HG03469 (cell line): ENCODE data around the gene DOCK10.

Source experiments
- ATAC-seq: cut with Tn5 transposase; IDR thresholded peaks from one replicate; pipeline ENCODE4 v1.9.1; 2021; ENCODE audit warnings: mild to moderate bottlenecking, moderate library complexity, moderate number of reproducible peaks; ENCODE audit not compliant: unreplicated experiment

Gene DOCK10

DNA sequence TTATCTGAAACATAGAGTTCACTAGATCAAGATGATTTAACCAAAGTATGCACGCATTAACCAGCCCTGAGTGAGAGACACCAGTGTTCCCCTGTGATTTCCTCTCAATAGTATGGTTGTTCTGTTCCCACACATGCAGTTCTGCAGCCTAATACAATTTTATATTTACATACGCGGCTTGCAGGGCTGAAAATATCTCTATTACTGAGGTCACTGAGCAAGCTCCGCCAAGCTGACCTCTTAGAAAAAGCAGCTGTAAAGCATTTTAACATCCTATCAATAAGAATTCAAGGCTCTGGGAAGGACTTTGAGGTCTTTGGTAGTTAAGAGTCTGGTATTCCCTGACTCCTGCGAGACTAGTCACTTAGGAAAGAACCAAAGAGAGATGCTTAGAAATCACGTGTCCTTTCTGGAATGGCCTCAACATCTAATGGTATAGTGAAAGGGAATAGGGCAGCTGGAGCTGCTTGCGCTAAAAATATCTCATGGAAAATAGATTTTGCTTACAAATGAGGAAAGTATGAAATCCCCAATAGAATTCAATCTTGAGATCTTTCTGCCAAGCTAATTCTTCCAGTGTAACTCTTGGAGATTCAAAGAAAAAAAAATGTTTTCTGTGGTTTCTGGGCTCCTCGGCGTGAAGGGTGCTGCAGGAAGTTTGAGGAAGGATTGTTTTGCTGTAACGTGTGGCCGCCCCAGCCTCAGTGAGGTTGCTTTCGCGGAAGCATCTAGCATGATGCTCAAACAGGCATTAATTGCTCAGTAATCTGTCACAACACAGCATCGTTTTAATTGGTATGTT lies 59.2 kb downstream of the DOCK10 start:
- no peak for ATAC-seq

DNA sequence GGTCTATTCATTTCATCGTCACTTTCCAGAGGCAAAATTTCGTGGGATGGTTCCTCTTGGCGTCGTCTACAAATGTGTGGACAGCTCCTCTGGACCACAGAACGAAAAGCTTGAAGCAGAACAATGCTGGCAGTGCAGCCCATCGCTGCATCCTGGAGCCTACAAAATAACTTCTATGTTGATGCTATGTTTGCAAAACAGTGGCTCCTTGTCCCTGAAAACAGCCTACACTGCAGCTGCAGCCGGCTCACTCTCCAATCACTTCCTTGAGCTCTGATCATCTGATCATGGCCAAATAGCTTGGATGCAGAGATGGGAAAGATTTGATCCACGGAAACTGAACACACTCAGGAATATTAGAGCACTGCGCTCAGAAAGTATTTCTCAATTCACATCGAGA lies 60.0 kb downstream of the DOCK10 start:
- ATAC-seq = no peak

- ATAC-seq = no peak
These were observed 65.4 kb downstream of the DOCK10 start for GRCh38 chr2:224976629-224977525.

GRCh38 chr2:224975761-224976160 lies 66.5 kb downstream of the DOCK10 start:
- no peak for ATAC-seq

- peak; percentile 39 for ATAC-seq
These were observed 68.9 kb downstream of the DOCK10 start for GRCh38 chr2:224973112-224974016.

DNA sequence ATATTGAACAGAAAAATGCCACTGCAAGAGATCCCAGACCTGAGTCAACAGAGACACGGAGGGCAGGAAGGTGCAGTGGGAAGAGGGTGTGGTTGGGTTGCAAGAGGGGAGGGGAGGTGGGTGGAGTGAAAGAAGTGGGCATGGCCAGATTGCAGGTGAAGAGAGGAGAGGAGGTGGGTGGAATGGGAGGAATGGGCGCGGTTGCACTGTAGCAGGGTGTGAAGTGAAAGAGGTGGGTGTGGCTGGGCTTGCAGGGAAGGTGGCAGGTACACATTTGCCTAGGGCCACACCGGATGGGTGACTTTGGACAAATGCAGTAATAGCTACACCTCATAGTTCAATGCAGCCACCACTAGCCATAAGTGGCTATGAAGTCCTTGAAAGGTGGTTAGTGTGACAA lies 71.1 kb downstream of the DOCK10 start:
- ATAC-seq = no peak

DNA sequence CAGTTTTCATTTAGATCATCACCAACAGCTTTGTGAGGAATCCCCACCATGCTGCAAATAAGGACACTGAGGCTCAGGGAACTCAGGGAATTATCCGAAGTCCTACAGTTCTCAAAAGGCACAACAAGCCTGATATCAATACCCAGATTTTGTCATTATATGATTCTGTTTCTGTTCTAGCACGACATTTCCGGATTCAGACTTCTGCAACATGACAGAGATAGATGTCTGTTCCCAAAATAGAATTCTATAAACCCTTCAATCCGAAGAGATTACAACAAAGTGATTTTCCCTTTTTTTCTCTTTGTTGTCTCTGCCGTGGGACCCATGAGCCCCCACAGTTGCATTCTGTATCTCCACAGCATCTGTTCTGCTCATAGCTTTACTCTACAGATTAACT lies 72.0 kb downstream of the DOCK10 start:
- no peak for ATAC-seq

DNA sequence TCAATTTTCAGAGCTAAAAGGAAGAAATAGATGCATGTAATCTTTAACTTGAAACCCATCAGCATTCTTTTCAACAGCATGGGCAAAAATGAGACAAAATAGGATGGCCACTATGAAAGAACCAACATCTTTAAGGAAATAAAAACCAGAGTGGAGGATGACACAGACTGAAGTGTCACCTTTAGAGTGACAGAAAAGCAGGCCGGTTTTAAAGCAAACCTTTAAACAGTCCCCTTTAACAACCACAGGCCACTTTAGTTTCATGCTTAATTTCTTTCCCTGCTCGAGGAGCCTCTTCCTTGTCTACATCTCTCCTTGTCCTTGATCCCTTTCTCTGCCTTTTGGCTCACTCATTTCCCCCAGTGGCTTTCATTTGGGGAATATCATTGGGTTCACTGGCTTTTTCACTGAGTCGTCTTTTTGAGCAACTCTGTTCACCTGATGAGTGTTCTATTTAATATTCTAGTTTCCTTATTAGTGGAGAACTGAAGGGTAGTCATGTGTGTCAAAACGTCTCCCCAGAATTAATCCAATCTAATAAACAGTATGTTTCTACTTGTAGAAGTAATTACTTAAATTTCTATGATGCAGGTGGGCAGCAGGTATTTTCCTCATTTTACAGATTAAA lies 72.5 kb downstream of the DOCK10 start:
- no peak for ATAC-seq

- ATAC-seq = no peak
These were observed 73.2 kb downstream of the DOCK10 start for GRCh38 chr2:224969095-224969494.

DNA sequence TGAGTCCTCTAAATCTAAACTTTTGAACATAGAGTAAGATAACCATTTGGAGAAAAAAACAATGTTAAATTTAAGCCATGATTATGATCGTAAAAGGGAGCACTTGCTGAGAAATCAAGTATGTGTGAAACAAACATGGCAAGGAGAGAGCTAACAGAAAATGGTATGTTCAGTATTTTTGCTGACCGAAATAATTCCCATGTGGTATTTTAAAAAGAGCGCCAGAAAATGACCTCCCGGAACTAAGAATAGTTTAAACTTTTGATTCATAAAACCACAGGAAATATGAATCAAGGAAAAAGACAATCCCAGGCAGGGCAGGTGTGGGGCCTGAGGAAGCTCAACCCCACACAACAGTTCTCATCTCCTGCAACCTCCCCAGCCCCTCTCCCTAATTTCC lies 74.2 kb downstream of the DOCK10 start:
- ATAC-seq = no peak

DNA sequence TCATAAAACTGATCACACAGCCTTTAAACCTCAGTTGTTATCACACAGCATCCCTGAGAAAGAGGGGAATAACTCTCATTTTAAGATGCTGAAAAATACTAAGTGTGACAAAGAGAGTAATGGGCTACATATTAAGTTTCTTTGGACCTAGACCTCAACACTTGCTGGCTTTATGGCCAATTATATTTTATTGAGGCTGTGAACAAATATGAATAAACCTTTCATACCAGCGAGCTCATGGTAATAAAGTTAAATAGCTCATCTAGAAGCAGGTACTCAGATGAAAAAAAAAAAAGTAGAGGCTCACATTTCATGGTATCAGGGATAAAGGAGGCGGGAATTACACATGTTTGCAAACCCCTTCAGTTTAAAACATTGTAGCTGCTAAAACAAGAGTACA lies 75.7 kb downstream of the DOCK10 start:
- no peak for ATAC-seq

DNA sequence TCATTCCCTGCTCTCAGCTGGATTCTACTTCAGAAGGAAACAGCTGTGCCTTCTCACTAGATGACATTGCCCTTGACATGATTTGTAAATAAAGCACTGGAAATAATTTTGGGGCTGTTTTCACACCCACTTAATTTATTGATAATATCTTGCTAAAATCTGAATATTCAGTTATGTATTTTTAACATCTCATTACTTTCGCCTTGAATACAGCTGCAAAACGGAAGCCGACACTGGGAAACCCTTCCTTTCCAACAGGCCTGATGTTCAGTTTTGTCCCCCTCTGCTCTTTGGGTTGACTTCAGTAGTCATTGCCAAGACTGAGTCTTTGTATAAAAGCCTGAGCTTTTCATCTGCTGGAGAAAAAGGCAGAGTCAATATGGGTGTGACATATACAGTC lies 82.7 kb downstream of the DOCK10 start:
- no peak for ATAC-seq

GRCh38 chr2:224958873-224959272 lies 83.4 kb downstream of the DOCK10 start:
- ATAC-seq = no peak

DNA sequence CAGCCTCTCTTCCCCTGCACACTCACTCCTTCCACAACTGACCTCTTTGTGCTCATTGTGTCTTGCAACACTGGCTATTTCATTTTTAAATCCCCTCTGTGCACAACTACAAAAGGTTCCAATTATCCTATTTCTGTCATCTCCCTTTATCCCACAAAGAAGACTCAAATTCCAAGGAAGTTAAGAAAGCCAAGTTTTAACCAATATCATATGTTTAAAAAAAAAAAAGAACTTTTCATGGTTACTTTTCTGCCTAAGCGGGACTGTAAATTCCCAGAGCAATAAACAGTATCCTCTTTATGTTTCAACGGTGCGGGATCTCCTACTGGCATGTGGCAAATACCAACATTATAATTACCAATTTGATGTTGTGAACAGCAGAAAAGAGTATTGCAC lies 83.8 kb downstream of the DOCK10 start:
- no peak for ATAC-seq

DNA sequence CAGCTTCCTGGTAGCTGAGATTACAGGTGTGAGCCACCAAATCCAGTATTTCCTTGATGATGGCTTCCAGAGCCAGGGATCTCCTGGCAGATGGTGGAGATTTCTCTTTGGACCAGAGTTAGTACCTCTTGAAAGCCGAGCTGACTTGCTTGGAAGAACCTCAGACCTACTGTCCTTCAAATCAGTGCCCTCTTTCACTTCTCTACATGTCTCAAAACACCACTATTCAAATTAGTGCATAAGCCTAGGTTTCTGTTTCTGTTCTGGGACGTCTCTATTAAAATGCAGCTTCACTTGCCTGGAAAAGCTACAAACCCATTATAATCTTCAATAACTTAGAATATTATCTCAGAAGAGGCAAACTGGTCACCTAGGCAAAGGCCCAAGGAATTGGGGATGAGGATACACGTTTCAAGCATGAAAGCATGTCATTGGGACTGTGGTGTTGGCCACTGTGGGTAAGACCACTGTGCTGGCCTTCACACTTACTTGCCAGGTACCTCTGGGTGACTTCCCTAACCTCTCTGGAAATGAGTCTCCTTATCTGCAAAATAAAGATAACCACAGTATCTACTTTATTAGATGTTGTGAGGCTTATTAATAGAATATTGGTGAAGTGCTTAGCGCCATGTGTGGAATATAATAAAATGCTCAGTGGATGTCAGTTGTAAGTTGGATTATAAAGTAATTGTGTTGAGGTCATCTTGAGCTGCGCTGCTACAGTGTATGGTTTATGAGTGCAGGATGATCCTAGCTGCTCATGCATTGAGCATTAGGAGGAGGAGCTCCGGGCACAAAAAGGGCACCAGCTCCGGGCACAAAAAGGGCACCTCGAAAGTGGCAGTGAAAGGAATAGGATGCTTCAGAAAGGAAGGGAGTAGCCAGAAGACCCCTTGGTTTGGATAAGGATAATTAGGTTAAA lies 84.5 kb downstream of the DOCK10 start:
- peak; percentile 83 for ATAC-seq

DNA sequence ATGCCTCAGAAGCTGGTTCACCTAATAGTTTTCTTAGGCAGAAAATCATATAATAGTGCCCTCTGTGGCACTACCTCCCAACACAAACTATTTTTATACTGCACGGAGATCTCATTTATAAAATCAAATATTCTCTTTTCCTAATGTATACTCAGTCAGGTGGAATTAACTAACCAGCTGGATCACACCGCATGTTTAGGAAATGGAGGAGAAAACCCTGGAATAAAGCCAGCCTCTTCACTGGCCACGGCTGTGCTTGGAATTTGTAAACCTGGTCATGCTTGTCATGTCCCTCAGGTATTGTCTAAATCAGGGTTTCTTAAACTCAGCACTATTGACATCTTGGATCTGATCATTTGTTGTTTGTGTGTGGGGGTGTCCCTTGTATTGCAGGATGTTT lies 85.6 kb downstream of the DOCK10 start:
- ATAC-seq = no peak

GRCh38 chr2:224954980-224955379 lies 87.3 kb downstream of the DOCK10 start:
- no peak for ATAC-seq

DNA sequence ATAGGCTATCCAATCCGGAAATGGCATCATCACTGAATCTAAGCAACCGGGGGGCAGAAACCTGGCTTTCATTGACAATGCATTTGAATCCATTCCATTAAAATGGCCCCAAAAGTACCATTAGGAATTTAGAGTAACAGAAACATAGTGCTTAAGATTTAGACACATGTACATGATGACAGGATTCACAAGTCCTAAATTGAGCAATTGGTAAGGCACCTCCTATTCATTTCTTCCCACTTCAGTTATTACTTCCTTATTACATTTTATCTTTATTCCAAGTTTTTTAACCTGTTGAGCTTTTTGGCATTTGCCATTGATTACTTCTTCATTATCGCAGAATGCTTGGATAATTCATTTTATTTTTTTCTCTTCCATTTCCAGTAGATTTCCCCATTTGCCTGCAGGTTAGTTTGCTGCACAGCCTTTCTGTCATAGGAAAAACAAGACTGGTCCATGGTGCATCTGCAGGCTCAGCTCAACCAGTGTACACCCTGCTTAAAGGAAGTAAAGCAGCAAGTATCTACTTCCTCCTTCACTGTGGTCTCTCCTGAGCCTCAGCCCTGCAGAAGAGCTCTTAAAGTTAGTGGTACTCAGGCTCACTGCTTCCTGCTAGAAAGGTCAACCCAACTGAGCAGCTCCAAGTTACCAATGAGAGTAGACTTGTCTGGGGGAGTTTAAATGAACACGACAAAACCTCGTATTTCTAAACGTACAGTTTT lies 89.2 kb downstream of the DOCK10 start:
- ATAC-seq = peak; percentile 59
